ENCODE data around the gene SLMAP. TPM values are rescaled to one million over a fixed set of nuclear protein-coding genes. Genes with fewer than 3 reads are reported as not detected.

Gene SLMAP
- total RNA-seq, 1 donor from 2014 or later: 502 TPM

- Histone ChIP-seq H3K27ac (no peak overlapping the region), H3K4me1 (peaks cover 0 to 5% of the 10 kb centered on the region in 2 donors), H3K4me3 (no peak overlapping the region), H3K36me3 (no peaks in the 10 kb centered on the region), H3K9me3 (no peaks in the 10 kb centered on the region), H3K27me3 (no peaks in the 10 kb centered on the region)
- no peak for TF ChIP-seq CTCF (IDR thresholded peaks at IDR 0.05)
- intact Hi-C loops (cut with DNase I): no loop called here
- no peak for DNase-seq (ENCODE audit: low spot score in 2 of 2)
Measured at GRCh38 chr3:57810048-57810447, 53.9 kb downstream of the SLMAP start.

GRCh38 chr3:57810471-57811137, 54.5 kb downstream of the SLMAP start:
- H3K27ac ChIP-seq: no peak overlapping the region

GRCh38 chr3:57815036-57815435, 58.9 kb downstream of the SLMAP start:
- H3K36me3 ChIP-seq: no peaks in the 10 kb centered on the region
- no peaks in the 10 kb centered on the region for H3K27me3 ChIP-seq
- no peaks in the 10 kb centered on the region for H3K9me3 ChIP-seq
- H3K4me3 ChIP-seq: no peak overlapping the region
- peaks cover 0 to 9% of the 10 kb centered on the region in 2 donors for H3K4me1 ChIP-seq
- TF ChIP-seq CTCF (IDR thresholded peaks at IDR 0.05): no peak
- intact Hi-C loops (cut with DNase I): no loop called here
- DNase-seq (ENCODE audit: low spot score in 2 of 2): no peak
- no peak overlapping the region for H3K27ac ChIP-seq

More at GRCh38 chr3:57810471-57811137, 54.5 kb downstream of the SLMAP start:
- intact Hi-C loops (cut with DNase I): no loop called here
- DNase-seq (ENCODE audit: low spot score in 2 of 2): no peak
- no peaks in the 10 kb centered on the region for H3K27me3 ChIP-seq
- no peak overlapping the region for H3K4me3 ChIP-seq
- no peaks in the 10 kb centered on the region for H3K36me3 ChIP-seq
- peaks cover 0 to under 1% of the 10 kb centered on the region in 2 donors for H3K4me1 ChIP-seq
- no peaks in the 10 kb centered on the region for H3K9me3 ChIP-seq
- TF ChIP-seq CTCF (IDR thresholded peaks at IDR 0.05): no peak

GRCh38 chr3:57816471-57817095, 60.5 kb downstream of the SLMAP start:
- DNase-seq (ENCODE audit: low spot score in 2 of 2): no peak
- TF ChIP-seq CTCF (IDR thresholded peaks at IDR 0.05): no peak
- peaks cover 0 to 16% of the 10 kb centered on the region in 2 donors for H3K4me1 ChIP-seq
- intact Hi-C loops (cut with DNase I): no loop called here
- H3K27me3 ChIP-seq: no peaks in the 10 kb centered on the region
- no peak overlapping the region for H3K4me3 ChIP-seq
- H3K36me3 ChIP-seq: no peaks in the 10 kb centered on the region
- no peaks in the 10 kb centered on the region for H3K9me3 ChIP-seq
- H3K27ac ChIP-seq: no peak overlapping the region

- H3K27me3 ChIP-seq: no peaks in the 10 kb centered on the region
- no peak overlapping the region for H3K27ac ChIP-seq
- peaks cover 0 to 28% of the 10 kb centered on the region in 2 donors for H3K4me1 ChIP-seq
- intact Hi-C loops (cut with DNase I): no loop called here
- H3K36me3 ChIP-seq: no peaks in the 10 kb centered on the region
- no peak for TF ChIP-seq CTCF (IDR thresholded peaks at IDR 0.05)
- no peaks in the 10 kb centered on the region for H3K9me3 ChIP-seq
- H3K4me3 ChIP-seq: no peak overlapping the region
- DNase-seq (ENCODE audit: low spot score in 2 of 2): no peak
Measured at GRCh38 chr3:57818772-57819171, 62.7 kb downstream of the SLMAP start.

Data from ascending aorta (tissue), 2 donors.